Neural cell (in vitro differentiated cells): Measurements from ENCODE around the gene CEP170B.

Source experiments
- TF ChIP-seq, protein P1 (sequence below): IDR thresholded peaks from 2 replicates; pipeline ENCODE4 v1.6.1; 2012; ENCODE audit warnings: borderline replicate concordance
- TF ChIP-seq, protein P2 (sequence below): fragments of 450-650 bp; IDR thresholded peaks from 2 replicates; pipeline ENCODE4 v1.5.1; 2014; ENCODE audit warnings: antibody characterized with exemption, mild to moderate bottlenecking, moderate library complexity; ENCODE audit not compliant: poor library complexity, severe bottlenecking

DNA sequence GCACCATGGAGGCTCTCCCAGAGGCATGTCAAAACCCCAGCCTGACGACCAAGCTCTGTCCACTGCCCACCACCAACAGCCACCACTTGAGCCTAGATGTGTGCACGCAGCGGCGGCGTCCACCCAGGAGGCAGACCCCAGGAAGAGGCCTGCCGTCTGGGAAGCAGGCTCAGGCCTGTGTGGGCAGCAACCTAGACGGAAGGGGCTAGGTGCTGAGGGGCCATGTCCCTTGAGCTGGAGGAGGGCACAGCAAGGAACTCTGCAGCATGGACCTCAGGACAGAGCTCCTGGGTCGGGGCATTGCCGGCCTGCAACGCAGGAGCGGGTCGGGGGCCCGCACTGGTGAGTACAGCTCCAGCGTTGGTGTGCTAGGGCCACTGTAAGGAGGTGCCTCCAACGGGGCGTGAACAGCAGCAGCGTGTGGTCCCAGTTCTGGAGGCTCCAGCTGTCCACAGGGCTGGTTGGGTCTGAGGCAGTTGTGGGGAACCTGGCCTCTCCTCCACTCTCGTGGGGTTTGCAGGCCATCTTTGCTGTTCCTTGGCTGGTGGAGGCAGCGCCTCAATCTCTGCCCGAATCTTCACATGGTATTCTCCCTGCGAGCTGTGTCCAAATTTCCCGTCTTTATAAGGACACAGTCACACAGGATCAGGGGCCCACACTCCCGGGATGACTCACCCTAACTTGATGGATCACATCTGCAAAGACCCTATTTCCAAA is 43.7 kb upstream of the CEP170B start:
- TF ChIP-seq, protein P1, sequence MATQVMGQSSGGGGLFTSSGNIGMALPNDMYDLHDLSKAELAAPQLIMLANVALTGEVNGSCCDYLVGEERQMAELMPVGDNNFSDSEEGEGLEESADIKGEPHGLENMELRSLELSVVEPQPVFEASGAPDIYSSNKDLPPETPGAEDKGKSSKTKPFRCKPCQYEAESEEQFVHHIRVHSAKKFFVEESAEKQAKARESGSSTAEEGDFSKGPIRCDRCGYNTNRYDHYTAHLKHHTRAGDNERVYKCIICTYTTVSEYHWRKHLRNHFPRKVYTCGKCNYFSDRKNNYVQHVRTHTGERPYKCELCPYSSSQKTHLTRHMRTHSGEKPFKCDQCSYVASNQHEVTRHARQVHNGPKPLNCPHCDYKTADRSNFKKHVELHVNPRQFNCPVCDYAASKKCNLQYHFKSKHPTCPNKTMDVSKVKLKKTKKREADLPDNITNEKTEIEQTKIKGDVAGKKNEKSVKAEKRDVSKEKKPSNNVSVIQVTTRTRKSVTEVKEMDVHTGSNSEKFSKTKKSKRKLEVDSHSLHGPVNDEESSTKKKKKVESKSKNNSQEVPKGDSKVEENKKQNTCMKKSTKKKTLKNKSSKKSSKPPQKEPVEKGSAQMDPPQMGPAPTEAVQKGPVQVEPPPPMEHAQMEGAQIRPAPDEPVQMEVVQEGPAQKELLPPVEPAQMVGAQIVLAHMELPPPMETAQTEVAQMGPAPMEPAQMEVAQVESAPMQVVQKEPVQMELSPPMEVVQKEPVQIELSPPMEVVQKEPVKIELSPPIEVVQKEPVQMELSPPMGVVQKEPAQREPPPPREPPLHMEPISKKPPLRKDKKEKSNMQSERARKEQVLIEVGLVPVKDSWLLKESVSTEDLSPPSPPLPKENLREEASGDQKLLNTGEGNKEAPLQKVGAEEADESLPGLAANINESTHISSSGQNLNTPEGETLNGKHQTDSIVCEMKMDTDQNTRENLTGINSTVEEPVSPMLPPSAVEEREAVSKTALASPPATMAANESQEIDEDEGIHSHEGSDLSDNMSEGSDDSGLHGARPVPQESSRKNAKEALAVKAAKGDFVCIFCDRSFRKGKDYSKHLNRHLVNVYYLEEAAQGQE, result no peak
- TF ChIP-seq, protein P2, sequence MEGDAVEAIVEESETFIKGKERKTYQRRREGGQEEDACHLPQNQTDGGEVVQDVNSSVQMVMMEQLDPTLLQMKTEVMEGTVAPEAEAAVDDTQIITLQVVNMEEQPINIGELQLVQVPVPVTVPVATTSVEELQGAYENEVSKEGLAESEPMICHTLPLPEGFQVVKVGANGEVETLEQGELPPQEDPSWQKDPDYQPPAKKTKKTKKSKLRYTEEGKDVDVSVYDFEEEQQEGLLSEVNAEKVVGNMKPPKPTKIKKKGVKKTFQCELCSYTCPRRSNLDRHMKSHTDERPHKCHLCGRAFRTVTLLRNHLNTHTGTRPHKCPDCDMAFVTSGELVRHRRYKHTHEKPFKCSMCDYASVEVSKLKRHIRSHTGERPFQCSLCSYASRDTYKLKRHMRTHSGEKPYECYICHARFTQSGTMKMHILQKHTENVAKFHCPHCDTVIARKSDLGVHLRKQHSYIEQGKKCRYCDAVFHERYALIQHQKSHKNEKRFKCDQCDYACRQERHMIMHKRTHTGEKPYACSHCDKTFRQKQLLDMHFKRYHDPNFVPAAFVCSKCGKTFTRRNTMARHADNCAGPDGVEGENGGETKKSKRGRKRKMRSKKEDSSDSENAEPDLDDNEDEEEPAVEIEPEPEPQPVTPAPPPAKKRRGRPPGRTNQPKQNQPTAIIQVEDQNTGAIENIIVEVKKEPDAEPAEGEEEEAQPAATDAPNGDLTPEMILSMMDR, result no peak
